ENCODE measurements around the gene LST1.
A peak's percentile ranks its signal among the peaks of the same experiment; 100 is the strongest.
"Not testable (repeated sequence)": the region's sequence is repeated elsewhere in the genome, so short reads cannot be mapped to it uniquely, and the experiment has no call there.

LST1 gene

DNA sequence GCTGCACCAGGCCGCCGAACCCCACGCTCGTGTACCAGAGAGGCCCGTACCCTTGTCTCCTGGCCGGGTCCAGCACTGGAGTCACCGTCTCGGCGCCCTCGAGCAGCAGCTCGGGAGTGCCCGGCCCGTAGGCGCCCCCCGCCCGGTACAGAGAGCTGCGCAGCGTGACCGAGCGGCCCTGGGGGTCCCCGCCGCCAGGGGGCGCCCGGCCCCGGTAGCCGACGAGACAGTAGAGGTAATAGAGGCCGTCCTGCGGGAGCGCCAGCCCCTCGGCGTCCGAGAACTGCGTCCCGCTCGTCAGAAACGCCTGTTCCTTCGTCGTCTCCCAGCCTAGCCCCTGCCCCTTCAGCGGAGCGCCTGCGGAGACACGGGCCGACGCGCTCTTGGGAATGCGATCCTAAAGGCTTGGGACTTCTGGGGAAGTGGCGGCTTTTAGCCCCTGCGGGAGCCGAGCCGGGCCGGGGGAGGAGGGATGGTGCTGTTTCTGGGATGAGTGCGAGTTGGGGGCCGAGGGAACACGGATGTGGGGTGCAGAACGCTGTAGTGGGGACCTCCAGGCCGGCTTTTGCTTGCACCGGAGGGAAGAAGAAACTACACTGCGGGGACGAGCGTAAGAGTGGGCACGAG is 5.2 kb upstream of the LST1 start:
- peak; percentile 90 for DNase-seq (ENCODE audit: low read depth)

DNA sequence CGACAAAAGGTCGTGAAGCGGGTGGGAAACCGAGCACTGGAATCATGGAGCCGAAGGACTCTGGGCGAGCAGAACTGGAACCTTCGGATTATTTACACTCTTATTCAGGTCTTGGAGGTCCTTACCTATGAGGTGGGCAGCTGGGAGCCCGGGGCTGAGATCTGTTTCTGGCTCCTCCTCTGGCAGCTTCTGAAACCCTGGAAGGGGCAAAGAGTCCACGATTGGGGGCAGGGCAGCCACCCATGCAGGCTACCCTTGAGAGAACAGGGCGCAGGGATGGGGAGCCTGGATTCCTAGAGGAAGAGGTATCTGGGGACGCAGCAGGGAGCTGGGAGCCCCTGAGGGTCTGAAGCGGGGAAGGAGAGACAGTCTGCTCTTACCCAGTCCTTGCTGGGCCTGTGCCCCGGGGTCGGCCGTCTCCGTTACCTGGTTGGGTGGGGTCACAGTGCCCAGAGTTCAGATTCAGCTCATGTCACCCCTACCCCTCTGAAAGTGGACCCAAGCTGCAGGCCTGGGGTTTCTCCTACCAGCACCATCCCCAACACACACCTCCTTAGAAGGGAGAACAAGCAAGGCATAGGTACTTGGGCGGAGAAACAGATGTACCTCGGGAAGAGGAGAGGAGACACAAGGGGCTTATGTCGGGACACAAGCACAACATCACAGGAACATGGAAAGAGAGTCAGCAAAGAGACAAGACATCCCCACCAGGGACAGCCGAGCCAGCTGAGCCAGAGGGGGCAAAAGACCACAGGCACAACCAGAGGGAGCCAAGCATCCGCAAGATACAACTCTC is 4.4 kb upstream of the LST1 start:
- DNase-seq (ENCODE audit: low read depth): no peak

DNA sequence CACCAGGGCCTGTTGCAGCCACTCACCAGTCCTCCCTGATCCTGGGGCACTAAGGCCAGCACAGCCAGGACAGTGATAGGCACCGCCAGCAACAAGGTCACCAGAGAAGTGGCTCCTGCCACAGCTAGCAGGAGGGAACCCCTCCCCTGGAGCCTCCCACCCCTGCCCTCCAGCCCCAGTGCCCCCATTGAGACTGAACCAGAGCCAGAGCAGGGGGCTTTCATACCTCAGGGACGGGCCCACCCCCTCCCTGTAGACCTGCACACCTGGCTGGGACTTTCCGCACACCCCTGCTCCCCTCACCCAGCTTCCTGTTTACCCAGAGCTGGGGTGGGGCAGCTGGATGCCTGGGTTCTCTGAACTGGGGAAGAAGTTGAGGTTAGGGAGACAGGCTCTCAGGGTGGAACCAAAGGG is 3.8 kb upstream of the LST1 start, which contains the start of gene LTB:
Gene LTB (minus strand): TSS at position 195 of the 414 bp plus-strand sequence. CDS start 7 bp downstream, at position 188.
- DNase-seq (ENCODE audit: low read depth): no peak

DNA sequence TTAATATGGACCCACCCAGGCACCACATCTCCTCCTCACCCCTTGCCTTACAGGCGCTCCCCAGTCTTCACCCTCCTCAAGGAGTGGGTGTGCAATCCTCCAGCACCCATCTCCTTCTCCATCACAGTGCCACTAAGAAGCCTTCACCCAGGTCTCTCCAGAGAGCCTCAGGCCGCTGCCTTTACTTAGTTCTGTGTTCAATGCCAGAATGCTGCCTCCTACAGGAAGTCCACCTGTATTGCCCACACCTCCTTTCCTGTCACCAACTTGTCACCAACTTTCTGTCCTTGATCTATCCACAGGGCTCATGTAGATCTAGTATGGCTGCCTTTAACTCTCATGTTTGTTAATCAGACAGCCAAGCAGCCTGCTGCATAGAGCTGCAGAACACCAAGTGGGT is 586 bp upstream of the LST1 start:
- DNase-seq (ENCODE audit: low read depth): no peak

DNA sequence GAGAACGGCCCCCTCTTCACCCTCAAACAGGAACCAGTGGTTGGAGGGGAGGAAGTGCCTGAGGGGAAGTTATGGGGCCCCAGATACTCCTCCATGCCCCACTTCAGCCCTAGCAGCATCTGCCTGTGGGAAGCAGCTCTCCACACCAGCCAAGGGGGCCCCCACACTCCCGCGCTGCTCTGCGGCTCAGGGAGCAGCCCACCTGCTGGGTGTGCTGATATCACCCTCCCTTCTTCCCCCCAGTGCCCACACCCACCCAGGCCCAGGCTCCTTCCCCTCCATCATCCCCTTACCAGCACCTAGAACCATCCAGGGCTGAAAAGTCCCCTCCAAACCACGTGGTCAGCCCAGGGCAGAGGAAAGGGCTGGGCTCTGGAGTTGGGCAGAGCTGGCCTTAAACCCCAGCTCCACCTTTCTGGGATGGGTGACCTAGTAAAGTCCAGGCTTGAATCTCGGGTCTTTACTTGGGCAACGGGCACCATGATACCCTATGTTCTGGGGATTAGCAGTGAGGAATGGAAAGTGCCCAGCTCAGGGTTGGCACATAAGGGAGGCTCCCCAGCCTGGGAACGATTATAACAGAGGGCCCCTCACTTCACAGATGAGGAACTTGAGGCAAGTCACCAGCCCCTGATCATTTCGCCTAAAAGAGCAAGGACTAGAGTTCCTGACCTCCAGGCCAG is 663 bp downstream of the LST1 start:
- no peak for DNase-seq (ENCODE audit: low read depth)

DNA sequence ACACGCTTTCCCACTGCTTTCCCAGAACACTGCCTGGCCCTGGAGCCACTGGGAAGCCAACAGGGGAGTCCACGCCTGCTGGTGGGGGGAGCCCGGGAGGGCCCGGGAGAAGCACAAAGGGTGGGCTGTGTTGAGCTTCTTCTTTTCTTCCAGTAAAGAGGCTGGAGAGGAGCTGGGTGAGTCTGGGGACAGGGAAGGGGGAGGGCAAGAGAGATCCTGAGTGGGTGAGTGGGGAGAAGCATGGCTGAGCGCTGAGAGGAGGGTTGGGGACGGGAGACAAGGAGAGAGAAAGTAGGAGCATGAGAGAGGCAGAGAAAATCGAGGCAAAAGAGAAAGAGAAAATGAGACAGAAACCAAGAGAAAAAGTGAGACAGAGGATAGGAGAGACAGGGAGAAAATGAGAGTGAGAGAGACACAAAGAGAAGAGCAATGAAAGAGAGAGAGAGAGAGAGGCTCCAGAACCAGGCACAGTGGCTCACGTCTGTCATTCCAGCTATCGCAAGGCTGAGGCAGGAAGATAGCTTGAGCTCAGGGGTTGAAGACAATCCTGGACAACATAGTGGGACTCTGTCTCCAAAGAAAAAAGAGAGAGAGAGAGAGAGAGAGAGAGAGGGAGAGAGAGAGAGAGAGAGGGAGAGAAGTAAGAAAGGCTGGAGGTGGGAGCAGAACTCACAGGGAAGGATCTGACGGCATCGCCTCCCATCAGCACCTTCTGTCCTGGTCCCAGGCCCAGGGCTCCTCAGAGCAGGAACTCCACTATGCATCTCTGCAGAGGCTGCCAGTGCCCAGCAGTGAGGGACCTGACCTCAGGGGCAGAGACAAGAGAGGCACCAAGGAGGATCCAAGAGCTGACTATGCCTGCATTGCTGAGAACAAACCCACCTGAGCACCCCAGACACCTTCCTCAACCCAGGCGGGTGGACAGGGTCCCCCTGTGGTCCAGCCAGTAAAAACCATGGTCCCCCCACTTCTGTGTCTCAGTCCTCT is 2.0 kb downstream of the LST1 start:
- no peak for DNase-seq (ENCODE audit: low read depth)

DNA sequence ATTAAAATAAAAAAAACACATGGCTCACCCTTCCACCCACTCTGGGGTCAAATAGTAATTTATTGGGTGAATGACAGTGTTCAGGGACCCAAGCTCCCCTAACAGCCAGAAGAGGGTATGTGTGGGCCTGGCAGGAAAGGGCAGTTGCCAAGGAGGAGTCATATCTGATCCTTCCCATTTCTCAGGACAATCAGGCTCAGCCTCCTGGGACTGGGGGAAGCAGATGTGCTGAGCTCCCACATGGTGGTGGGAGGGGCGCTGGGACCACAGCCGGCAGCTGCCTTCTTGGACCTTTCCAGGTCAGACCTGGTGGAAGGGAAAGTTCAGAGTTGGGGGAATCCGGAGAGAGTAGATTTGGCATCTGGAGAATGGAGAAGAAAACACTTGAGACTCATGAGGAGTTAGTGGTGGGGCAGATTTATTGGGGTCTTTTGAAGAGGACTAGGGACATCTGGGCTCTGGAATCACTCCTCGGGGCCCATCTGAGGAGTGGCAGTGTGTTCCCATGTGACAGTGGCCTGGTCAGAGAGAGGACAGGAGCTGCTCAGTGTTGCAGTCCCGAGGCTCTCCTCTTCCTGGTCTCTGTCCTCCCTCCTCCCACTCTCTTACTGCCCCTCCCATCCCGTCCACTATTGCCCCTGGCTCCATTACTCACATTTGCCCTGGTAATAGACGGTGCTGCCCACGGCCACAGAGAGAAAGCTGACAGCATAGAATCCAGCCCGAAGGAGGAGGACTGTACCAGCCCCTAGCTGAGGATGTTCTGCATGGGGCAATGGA is 3.0 kb downstream of the LST1 start:
- no peak for DNase-seq (ENCODE audit: low read depth)

DNA sequence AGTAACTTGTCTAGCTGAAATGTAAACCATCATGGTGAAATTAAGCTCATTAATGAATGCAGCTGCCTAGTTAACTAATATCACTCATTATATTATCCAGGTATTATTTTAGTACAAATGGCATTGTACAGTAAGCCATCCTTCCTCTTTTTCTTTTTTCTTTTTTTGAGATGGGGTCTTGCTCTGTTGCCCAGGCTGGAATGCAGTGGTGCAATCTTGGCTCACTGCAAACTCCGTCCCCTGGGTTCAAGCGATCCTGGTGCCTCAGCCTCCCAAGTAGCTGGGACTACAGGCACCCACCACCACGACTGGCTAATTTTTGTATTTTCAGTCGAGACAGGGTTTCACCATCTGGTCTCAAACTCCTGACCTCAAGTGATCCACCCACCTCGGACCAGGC is 4.6 kb downstream of the LST1 start:
- DNase-seq (ENCODE audit: low read depth): not testable (repeated sequence)

DNA sequence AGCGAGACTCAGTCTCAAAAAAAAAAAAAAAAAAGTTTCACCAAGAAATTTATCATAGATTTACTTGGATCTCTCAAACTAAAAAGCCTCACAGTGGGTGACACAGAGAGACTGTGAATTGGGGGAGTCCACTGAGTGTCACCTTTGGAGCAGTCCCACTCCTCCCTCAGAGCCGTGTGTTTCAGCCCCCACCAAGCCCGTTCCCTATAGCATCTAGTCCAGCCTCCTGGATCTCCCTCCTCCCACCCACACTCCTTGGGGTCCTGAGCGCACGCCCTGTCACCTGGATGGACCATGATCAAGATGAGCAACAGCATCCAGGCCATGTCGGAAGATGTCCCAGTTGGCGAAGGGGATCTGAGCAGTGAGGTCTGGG is 6.3 kb downstream of the LST1 start:
- DNase-seq (ENCODE audit: low read depth): no peak

DNA sequence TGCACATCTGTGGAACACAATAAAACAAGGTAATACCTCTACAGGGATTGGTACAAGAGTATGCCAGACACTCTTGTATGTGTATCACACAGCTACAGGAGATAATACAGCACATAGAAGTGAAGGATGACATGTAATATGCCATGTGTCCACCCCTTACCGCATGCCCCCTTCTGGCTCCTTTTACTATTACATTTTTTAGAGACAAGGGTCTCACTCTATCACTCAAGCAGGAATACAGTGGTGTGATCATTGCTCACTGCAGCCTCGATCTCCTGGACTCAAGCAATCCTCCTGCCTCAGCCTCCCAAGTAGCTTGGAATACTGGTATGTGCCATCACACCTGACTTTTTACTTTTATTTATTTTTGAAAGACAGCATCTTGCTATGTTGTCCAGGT is 10.9 kb downstream of the LST1 start:
- no peak for DNase-seq (ENCODE audit: low read depth)

DNA sequence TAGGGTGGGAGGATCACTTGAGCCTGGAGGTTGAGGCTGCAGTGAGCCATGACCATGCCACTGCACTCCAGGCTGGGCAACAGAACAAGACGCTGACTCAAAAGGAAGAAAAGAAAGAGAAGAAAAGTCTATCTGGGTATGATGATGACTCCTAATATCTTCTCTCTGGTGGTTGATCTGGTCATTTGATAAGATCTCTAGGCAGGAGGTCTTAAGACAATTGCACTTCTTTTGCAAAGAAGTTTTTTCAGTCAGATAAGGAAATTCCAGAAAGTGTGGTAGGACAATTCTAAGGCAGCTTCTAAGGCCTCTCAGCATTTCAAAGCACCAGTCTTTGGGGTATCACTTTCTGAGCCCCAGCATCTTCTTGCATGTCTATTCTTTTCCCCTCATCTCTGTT is 21.2 kb downstream of the LST1 start:
- no peak for DNase-seq (ENCODE audit: low read depth)

DNA sequence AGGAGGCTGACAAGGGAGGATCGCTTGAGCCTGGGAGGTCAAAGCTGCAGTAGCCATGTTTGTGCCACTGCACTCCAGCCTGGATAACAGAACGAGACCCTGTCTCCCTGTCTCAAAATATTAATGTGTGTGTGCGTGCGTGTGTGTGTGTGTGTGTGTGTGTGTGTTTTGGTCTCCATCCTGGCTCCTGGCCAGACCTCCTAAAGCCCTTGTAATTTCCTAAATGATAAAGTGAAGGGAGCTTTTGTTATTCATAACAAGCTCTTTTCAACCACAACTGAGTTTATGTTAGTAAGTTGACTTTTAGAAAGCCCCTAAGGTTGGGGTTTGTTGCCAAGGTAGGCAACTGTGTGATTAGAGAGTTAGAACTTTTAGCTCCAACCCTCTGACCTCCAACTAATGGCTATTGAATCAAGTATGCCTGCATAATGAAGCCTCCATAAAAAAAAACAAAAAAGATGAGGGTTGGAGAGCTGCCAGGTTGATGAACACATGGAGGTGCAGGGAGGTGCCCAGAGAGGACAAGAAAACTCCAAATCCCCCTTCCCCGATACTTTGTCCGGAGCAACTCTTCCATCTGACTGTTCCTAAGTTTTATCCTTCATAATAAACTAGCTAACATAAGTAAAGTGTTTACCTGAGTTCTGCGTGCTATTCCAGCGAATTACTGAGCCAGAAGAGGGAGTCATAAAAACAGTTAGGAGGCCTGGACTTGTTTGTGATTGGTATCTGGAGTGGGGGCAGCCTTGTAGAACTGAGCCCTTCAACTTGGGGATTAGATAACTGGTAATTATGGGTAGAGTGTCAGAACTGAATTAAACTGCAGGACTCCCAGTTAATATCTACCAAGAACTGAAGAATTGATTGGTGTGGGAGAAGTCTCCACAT is 23.7 kb downstream of the LST1 start:
- DNase-seq (ENCODE audit: low read depth): no peak

DNA sequence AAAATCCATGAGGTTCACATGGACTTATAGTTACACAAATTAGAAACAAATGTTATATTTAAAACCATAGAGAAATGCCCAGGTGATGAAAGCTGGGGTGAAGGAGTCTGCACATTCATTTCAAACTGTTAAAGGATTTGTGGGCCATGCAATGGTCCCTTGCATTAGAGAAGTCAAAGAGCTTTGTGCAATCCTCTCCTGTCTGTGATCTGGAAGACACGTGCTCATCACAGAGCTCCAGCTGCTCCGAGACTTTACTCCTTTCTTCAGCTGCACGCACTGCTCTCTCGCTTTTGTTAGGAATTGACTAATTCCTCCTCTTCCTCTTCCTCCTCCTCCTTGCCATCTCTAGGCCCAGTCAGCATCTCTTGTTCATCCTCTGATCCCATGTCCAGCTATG is 24.9 kb downstream of the LST1 start:
- DNase-seq (ENCODE audit: low read depth): no peak

DNA sequence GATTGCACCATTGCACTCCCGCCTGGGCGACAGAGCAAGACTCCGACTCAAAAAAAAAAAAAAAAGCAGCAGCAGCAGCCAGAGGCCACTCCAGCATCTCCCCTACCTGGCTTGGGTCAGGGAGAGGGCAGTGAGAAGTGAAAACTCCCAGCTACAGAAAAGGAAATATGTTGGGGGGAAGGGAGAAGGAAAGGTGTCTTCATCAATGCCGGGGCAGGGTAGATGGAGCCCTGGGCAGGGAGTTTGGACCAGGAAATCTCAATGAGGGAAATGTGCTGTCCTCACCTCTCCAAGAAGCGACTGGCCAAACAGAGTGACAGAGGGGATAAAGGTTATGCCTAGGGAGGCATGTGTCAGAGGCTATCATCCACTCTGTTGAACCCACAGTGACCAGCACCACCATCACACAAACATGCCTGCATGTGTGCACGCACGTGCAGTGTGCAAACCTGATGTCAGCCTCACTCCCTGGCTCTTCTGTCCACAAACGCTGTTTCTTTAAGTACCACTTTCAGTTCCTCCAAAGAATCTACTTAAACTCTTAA is 28.1 kb downstream of the LST1 start:
- DNase-seq (ENCODE audit: low read depth): no peak

DNA sequence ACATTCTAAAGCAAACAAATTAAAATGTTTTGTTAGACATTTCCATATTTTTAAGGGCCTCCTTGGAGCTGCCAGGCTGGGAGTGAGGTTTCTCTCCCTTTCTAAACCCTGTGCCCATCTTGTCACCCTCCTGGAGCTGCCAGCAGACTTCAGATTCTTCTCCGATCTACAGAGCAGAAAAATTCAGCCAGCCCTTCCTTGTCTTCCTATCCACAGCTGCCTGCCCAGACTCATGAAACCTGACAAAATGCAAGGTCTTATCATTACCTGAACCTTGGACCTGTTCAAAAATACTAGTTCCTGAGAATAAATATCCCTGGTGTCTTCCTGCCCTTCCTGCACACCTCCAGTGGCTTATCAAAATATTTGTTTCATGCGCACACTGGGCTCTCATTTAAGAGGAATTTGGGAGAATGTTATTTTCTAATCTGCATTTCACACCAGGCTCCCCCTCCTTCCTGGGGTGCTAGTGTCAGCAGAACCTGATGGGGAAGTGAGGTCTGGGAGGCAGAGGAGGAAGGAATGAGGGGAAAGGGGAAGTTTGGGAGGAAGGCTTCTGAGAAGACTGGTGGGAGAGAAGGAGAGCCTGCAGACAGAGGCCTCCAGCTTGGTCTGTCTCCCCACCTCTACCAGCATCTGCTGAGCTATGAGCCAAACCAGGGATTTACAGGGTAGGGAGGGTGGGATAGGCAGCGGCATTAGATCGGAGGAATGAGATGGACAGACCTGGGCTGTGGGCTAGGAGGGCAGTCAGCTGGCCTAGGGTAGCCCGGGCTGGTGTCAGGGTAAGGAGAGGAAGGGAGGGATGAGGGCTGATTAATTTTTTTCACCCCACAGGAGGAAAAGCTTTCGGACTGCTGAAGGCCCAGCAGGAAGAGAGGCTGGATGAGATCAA is 28.9 kb downstream of the LST1 start, which contains the start of gene AIF1:
Gene AIF1 (plus strand): TSS at position 551 of the 895 bp plus-strand sequence. CDS start 96 bp downstream, at position 647.
- no peak for DNase-seq (ENCODE audit: low read depth)

DNA sequence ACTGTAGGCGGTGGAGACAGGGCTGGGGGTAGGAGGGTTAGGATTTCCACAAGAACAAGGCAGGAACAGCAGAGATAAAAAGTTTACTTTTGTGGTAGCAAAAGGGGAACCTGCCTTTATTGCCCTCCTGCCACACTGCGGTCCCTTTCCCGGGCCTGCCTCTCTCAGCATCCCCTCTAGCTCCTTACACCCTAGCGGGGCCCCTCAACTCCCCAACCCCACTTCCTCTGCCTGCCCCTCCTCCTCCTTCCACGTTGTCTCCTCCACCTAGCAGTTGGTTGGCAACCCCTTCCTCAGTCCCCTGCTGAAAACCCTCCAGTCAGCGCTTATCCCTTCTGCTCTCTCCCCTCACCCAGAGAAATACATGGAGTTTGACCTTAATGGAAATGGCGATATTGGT is 29.7 kb downstream of the LST1 start:
- peak; percentile 27 for DNase-seq (ENCODE audit: low read depth)

DNA sequence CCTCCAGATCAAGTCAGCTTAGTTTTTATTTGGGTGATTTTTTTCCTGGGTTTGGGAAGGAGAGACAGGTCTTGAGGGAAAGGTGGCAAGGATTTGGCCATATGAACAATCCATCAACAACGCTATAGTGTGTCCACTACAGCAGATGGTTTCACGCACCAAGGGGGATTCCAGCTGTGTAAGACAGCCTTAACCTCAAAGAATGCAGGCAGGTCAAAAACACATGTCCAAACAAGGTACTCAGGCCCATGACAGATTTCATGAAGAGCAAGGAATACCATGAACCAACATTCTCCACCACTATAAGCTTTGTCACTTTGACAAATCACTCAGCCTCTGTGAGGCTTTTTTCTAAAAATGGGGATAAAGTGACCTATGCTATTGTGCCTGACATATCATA is 30.9 kb downstream of the LST1 start:
- DNase-seq (ENCODE audit: low read depth): no peak

DNA sequence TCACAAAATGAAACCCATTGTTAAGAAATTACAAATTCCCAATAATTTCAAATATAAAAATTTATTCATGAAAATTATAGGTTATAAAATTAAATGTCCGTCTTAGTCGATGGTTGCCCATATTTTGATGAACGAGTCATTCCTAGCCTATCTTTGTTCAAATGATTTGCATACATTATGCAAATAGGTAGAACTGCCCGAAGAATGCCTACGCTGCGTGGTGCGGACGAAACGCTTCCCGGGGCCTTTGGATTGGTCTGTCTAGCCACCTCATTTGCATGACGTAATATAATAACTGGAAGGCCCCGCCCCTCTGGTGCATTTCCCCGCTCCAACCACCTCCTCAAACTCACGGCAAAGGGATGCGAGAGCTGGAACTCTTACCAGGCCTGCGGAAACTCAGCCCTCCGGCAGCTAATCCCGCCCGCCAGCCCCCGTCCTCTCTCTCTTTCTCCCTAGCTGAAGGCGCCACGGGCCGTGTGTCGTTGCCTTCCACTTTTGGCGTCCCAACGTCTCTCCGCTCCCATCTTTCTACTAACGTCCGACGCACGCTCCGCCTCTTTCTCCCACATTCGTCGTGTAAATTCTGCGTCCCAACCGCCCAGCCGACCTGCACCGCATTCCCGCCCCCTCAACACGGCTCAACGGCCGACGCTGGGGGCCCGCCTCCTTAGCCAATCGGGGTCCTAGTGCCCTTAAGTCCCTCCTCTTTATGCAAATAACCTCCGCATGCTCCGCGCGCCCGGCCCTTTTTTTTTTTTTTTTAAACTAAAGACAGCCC is 33.9 kb downstream of the LST1 start:
- peak; percentile 95 for DNase-seq (ENCODE audit: low read depth)

Measured in activated T-cell treated with anti-CD3 and anti-CD28 coated beads for 48 hours (primary cell).